ENCODE measurements around the gene TRIM41. TPM values are rescaled to one million over a fixed set of nuclear protein-coding genes. Genes with fewer than 3 reads are reported as not detected.
A peak's percentile ranks its signal among the peaks of the same experiment; 100 is the strongest.

The TRIM41 gene
- total and polyA plus RNA-seq, 9 of the 15 experiments (the other 6 are each of a cell fraction or from before 2014, with no cell fraction given) = 1.8 to 47.6 (median 20.9) TPM

GRCh38 chr5:181173420-181174342 is 49.4 kb upstream of the TRIM41 start (continued):
- TF ChIP-seq GTF2F1 (IDR thresholded peaks at IDR 0.05; ENCODE audit: low read depth, low read length) (no peak), ZBTB34 (CRISPR knock-in tag; IDR thresholded peaks at IDR 0.05) (no peak), ZNF707 (CRISPR knock-in tag; conservative IDR thresholded peaks at IDR 0.05) (no peak), HDAC2 (IDR thresholded peaks at IDR 0.05) (0 out of 2 replicates have a peak, but pooled peaks have one; percentile 70), ADNP (tag; IDR thresholded peaks at IDR 0.05) (peak; percentile 93), CBX3 (IDR thresholded peaks at IDR 0.05; ENCODE audit: borderline replicate concordance in 1 of 2, low read length in 2 of 2) (peak in 1 of 2 experiments; percentile 17; a peak in 1 of 3 replicates), BDP1 (IDR thresholded peaks at IDR 0.05; ENCODE audit: insufficient read depth, insufficient read length) (peak; percentile 38), ARID3A (IDR thresholded peaks at IDR 0.05; ENCODE audit: borderline replicate concordance, low read depth, low read length) (peak; percentile 82; the same call in 1 of the 2 replicates), MITF (IDR thresholded peaks at IDR 0.05) (no peak), OTX1 (CRISPR knock-in tag; IDR thresholded peaks at IDR 0.05) (0 out of 2 replicates have a peak, but pooled peaks have one; percentile 28), ZSCAN29 (IDR thresholded peaks at IDR 0.05) (0 out of 2 replicates have a peak, but pooled peaks have one; percentile 38), MBD1 (CRISPR knock-in tag; IDR thresholded peaks at IDR 0.05) (0 out of 2 replicates have a peak, but pooled peaks have one; percentile 28), STAT5A (IDR thresholded peaks at IDR 0.05; ENCODE audit: borderline replicate concordance, low read length) (no peak; the same call in 1 of the 2 replicates), EP400 (IDR thresholded peaks at IDR 0.05) (peak; percentile 67), MECOM (CRISPR knock-in tag; IDR thresholded peaks at IDR 0.05) (0 out of 2 replicates have a peak, but pooled peaks have one; percentile 35), RNF2 (IDR thresholded peaks at IDR 0.05) (0 out of 2 replicates have a peak, but pooled peaks have one; percentile 5), POLR3A (IDR thresholded peaks at IDR 0.05; ENCODE audit: borderline replicate concordance, extremely low read depth, insufficient read depth, insufficient read length) (peak; percentile 80), ZNF511 (CRISPR knock-in tag; IDR thresholded peaks at IDR 0.05) (0 out of 2 replicates have a peak, but pooled peaks have one; percentile 52)

Data from K562 (cell line).